NK-92 (cell line): ENCODE measurements around the gene HOXA11.

Experiments used
- DNase-seq: peaks from one replicate; lab custom pipeline; 2025; ENCODE audit not compliant: unreplicated experiment; lab: John Stamatoyannopoulos, UW

HOXA11 gene

DNA sequence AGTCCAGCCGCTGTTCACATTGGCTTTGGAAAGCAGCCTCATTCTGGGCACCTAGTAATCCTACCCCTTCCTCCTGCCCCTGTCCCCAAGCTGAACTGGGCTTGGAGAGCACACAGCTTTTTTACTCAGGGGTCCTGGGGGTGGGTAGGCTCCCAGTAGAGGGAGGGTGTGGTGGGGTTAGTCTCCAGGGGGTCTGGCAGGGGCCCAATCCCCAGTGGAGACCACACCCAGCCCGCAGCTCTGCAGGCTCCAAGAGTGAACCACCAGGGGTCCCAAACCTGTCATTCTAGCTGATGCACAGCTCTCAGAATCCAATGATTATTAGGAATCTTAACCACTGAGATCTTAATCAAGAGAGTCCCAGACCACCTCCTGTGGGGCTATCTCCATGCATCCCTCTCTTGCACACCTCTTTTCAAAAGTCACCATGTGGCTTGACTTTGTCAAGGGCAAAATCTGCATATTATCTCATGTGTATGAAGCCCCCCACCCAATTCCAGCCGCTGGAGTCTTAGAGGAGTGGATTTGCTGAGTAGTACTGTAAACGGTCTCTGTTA, 2.7 kb downstream of the HOXA11 start:
- DNase-seq = no peak

DNA sequence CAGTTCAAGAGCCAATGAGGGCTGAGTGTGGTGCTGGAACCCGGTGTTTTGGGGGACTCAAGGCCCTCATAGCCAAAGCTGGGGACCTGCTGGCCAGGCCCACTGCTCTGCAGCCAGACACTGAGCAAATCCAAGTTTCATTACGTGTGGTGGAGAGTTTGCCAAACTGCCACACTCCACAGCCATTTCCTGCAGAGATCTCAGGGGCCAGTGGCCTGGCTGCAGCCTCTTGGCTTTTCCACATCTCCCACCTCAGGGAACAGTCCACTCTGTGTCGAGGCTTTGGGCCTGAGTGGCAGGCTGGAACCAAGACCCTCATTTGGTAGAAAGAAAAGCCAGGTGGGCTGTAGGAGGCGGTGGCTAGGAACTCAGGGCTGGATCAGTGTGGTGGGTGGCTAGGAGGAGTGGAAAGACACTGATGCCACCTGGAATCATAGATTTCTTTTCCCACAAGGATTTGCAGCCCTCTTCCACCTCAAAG, 3.2 kb downstream of the HOXA11 start:
- no peak for DNase-seq

- no peak for DNase-seq
These were observed 4.3 kb downstream of the HOXA11 start for GRCh38 chr7:27180431-27181420.

DNA sequence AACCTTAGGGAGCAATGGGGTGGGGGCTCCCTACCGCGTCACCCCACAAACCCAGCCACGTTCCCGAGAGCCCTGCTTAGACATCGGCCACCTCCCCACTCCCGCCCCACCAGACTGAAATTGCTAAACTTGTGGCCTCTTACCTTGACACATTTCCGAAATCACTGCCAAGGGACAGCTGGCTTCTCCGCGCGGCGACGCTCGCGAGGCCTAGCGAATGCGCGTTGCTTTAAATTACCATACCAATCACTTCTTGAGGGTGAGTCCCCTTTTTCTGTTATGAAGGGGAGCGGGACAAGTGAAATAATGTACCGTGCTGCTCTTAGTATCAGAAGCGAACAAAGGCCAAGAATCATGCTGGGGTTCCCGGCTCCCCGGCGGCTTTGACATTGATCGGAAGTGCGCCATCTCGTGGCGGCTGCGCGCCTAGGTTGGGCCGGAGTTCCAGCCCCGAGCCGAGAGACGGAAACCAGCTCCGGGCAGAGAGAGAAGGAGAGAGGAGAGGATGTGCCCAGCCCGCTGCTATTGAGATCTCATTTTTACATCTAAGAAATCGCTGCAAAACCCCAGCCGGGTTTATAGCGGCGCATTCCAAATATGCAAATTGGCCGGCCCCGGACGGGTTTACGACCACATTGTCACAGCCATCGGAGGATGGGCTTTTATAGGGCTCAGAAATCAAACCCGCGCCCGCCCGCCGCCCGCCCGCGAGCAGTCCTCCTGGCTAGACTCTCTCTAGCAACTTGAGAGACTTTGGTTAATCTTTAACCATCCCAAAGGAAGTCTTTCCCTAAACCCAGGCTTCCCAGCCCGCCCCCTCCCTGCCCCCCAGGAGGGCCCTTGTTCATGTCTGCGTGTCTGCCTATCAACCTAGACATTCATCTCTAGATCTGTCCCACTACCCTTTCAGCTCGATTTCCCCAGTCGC, 5.3 kb downstream of the HOXA11 start:
- no peak for DNase-seq

DNA sequence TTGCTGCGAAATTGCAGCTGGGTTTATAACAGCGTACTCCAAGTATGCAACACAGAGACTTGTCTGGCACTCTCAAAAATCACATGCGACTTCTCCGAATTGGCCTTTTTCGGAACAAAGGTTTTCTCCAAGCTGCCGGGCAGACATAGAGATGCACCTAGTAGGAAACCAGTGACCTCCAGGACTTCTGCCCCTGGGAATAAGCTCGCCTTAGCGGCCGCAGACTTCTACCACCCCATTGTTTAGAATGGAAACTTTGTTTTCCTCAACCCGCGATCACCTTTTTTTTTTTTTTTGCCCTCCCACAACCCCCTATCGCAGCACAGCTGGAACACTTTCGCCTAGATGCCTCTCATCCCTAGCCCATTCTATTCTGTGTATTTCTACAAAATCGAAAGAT, 6.0 kb downstream of the HOXA11 start:
- DNase-seq = no peak

- DNase-seq = no peak
These were observed 6.7 kb downstream of the HOXA11 start for GRCh38 chr7:27178366-27178765.

DNA sequence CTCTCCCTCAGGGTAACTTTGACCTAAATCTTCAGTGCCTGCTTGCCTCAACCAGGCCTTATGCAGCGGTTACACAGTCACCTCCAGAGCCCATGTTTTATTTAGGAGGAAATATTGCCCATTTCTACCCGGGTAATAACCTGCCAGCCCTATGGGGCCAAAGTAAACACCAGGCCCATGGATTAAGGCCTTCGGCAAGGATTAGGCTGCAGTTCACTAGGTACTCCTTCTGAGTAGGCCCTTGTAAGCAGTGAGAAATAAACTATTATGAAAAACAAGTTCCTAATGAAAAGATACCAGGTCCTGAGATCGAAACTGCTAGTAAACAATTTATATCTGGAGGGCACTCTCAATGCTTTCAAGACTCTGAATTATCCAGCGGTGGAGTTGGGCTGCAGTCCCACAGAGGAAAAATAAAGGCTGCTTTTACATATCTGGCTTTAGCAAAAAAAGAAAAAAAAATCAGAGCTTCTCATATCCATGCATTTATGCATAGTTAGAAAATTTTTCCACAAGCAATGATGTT, 7.2 kb downstream of the HOXA11 start:
- DNase-seq = no peak

- DNase-seq = no peak
These were observed 7.9 kb downstream of the HOXA11 start for GRCh38 chr7:27176962-27177794.

- no peak for DNase-seq
These were observed 8.5 kb downstream of the HOXA11 start for GRCh38 chr7:27176524-27176845.

GRCh38 chr7:27175626-27176523, 9.2 kb downstream of the HOXA11 start:
- no peak for DNase-seq

GRCh38 chr7:27174874-27175625, 10.0 kb downstream of the HOXA11 start:
- no peak for DNase-seq

DNA sequence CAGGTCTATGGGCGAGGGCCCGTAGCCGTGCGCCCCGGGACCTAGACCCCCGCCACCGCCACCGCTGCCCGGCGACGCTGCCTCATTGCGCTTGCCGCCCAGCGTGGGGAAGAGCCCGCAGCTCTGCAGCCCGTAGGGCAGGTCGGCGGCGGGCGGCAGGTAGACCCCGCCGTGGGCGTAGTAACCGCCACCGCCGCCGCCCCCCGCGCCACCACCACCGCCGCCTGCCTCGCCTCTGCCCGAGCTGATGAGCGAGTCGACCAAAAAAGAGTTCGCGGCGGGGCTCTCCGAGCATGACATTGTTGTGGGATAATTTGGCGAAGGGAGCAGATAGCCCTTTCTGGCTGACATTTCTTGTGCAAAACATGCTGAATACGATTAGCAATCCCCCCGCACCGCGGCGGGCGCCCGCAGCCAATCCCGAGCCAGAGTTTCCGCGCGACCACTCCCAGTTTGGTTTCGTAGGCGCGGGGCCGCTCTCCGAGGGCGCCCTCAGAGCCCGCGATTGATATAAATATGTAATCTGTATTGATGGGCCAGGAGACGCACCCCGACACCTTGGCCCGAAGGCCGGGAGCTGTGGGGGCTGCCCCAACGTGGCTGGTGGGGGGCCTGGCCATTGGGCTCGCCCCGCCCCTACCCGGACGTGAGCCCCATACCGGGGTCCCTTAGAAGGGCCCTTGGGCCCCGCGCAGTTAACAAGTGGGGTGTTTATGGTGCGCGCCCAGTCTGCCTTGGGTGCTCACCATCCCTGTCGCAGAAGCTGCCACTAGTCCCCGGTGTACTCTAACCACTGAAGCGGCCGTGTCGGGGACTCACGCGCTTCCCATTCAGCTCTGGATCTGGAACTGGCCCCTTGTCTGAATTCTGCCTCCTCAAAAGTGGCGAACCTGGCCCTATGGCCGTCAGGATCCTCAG, 10.8 kb downstream of the HOXA11 start, which contains the start of gene HOXA10:
Gene HOXA10 (minus strand): TSS at position 365 of the 918 bp plus-strand sequence. CDS start 14 bp downstream, at position 351.
- no peak for DNase-seq

GRCh38 chr7:27173511-27173955, 11.5 kb downstream of the HOXA11 start:
- no peak for DNase-seq

GRCh38 chr7:27172823-27173510, 12.1 kb downstream of the HOXA11 start:
- DNase-seq = no peak

DNA sequence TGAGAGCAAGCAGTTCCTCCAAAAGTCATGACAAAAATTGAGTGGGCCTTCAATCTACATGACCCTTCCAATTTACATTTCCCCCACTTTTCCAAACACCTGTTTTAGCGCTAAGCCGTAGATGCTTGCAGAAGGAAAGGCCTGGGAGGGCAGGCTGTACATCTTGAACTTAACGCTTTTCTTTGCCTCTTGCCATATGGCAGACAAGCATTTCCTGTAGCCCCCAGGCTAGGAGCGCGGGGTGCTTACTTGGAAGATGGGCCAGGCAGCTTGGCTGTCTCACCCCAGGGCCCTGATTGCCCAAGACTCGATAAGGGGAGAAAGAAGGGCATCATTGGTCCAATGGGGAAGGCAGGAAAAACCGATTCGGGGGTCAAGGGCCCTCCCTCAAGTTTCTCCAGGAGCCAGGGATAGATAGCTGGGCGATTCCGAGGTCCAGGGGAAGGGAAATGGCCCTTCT, 12.7 kb downstream of the HOXA11 start:
- DNase-seq = no peak

DNA sequence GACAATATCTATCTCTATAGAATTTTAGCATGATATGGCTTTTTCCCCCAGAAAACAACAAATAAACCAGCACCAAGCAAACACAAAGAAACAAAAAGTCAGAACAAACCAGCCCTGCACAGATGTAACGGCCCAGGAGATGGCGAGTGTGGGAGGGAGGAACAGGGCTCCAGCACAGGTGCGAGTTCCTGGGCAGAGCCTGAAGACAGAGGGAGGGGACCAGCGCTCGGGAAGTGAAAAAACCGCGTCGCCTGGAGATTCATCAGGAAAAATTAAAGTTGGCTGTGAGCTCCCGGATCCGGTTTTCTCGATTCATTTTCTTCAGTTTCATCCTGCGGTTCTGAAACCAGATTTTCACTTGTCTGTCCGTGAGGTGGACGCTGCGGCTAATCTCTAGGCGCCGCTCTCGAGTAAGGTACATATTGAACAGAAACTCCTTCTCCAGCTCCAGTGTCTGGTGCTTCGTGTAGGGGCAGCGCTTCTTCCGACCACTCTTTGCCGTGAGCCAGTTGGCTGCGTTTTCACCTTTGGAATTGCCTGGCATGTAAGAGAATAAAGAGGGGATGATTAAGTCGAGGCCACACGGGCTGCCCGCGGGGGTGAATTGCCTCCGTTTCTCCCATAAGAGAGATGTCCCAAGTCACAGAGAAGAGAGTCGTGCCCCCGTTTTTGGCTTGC, 13.3 kb downstream of the HOXA11 start:
- no peak for DNase-seq
